ENCODE measurements around the gene GRAP.
"Not testable (repeated sequence)": the region's sequence is repeated elsewhere in the genome, so short reads cannot be mapped to it uniquely, and the experiment has no call there.

Gene GRAP

DNA sequence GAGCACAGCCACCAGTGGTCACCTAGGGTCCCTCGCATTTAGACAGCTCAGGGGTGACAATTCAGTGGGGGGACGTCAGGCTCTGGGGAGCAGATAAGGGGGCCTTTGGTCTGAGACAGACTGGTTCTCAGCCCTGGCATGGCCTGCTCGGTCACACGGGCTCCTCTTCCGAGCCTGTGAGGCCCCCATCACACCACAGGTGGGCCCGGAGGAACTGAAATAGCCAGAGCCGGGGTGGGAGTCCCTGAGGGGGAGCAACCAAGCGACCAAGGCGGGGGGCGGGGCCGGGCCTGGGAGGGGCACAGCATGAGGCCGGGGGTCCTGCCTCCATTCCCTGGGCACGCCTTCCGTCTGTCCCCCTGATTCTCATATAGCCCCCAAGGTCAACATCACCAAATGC is 4.4 kb downstream of the GRAP start:
- not testable (repeated sequence) for DNase-seq (ENCODE audit: low read depth)

- DNase-seq (ENCODE audit: low read depth): not testable (repeated sequence)
Measured at GRCh38 chr17:19041871-19042270, 4.9 kb downstream of the GRAP start.

DNA sequence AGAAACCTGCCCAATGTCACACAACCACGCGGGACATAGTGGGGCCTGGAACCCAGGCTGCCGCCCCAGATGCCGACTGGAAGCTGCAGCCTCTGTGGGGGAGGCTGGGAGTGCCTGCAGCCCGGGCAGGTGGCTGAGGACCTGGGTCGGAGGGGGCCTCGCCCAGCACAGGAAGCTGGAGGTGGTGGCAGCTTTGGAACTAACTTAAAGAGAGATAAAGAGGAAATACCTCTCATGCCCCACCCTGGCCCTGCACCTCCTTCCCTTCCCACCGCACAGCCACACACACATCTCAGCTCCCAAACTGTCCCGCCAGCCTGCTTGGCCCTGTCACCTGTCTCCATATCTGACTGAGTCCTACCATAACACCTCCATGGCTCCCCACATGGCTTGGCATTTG is 6.4 kb downstream of the GRAP start:
- DNase-seq (ENCODE audit: low read depth): not testable (repeated sequence)

DNA sequence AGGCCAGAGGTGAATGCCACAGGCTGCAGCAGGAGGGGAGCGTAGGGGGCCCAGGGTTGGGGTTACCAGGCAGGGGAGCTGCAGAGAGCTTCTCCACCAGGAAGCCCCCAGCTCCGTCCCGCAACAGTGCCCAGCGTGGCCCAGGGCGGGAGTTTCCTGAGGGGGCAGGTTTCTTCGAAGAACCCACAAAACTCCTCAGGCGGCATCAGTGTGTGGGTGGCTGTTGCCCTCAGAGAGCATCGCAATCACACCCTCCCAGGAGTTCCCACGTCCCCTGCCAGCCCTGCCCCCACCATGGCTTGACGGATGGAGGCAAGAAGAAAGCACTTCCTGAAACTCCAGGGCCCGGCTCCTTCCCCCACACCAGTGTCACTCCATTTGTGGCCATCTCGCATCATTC is 8.0 kb downstream of the GRAP start:
- DNase-seq (ENCODE audit: low read depth): not testable (repeated sequence)

- not testable (repeated sequence) for DNase-seq (ENCODE audit: low read depth)
Measured at GRCh38 chr17:19038007-19038406, 8.8 kb downstream of the GRAP start.

- not testable (repeated sequence) for DNase-seq (ENCODE audit: low read depth)
Measured at GRCh38 chr17:19037547-19037946, 9.2 kb downstream of the GRAP start.

DNA sequence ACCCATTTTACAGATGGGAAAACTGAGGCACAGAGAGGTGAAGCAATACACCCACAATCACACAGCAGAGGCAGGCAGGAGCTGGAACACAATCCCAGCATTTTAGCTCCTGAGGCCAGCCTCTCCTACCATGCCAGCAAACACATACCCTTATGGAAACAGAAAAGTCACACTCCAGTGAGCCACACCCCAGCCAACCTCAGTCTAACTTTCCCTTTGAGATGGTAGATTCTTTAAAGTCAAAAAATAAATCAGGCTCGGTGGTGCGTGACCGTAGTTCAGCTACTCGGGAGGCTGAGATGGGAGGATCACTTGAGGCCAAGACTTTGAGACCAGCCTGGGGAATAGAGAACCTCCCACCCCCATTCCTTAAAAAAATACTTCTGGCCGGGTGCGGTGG is 10.6 kb downstream of the GRAP start:
- not testable (repeated sequence) for DNase-seq (ENCODE audit: low read depth)

GRCh38 chr17:19032377-19032988 is 14.3 kb downstream of the GRAP start:
- DNase-seq (ENCODE audit: low read depth): not testable (repeated sequence)

- DNase-seq (ENCODE audit: low read depth): not testable (repeated sequence)
Measured at GRCh38 chr17:19031729-19032128, 15.0 kb downstream of the GRAP start.

DNA sequence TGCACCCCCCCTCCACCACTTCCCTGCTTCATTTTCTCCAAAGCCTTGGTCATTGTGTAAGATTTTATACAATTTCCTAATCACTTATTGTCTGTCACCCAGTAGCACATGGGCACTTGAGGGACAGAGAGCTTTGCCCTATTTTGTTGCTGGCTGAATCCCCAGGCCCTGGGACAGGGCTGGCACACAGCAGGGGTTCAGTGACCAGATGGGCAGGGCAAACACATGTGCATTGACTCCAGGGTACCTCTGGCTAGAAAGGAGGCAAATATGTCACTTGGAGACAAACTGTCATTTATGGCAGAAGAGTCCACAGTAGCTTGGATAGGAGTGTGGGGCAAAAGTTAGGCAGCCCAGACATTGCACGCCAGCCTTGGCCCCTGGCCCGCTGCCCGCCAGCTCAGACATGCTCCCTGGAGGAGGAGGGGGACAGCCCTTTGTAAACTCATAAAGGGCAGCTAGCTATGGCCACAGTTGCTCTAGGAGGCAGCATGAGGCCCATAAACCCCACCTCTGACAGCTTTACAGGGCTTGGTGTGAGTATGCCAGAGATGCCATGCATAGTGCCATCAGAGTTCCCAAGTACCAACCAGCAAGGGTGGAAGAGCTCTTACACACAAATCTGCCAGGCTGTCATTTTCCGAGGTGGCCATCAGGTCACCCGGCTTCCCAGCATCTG is 15.8 kb downstream of the GRAP start:
- DNase-seq (ENCODE audit: low read depth): not testable (repeated sequence)

DNA sequence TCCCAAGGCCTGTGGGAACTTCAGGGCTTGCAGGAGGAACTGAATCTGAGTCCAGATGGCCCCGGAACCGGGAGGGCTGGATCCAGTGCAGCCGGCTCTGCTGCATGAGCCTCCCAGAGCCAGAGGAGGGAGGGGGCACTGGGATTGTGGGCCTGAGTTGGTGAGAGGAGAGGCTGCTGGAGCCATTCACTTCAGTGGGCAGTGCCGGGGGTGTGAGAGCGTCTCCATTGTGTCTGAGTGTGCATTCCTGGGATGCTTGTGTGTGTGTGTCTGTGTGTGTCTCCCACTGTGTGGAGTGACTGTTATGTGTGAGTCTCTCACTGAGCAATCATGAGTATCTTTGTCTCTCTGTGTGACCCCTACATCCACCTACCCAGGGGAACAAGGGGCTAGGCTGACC is 17.0 kb downstream of the GRAP start:
- DNase-seq (ENCODE audit: low read depth): not testable (repeated sequence)

- not testable (repeated sequence) for DNase-seq (ENCODE audit: low read depth)
Measured at GRCh38 chr17:19028671-19029070, 18.1 kb downstream of the GRAP start.

DNA sequence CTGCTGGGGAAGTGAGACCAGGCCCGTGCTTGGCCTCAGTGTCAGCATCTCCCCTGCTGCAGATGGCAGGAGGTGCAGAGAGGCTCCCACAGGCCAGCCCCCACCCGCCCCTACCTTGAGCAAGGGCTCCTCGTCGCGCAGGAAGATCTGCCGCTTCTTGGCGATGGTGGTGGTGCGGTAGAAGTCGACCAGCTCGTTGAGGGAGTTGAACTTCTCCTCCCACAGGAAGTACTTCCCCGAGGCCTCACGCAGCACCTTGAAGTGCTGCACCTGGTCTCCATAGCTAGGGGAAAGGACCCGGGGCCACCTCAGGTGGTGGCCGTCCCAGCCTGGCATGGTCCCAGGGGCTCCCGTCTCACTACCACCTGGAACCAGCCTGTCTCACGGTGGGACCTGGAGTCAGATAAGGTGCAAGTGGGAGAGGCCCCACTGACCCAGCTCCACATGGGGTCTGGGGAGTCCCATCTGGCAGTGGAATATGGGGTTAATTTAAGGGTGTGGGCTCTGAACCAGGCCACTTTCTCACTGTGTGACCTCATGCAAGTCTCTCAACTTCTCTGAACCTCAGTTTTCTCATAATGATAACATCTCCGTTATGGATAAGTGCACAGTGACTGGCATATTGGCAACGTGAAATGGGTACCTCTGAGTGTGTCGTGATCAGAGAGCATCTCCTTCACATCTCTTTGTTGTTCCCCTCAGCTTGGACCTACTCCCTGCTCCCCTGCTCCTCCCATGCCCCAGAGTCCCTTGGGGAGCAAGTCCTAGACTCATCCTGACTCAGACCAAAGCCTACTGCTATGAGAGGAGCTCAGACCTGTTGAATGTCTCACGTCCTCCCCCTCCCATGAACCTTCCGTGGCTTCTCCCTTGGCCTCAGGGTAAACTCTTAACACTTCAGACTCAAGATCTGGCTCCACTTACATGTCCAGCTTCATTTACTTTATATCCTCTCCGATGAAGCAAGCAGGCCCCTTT is 22.4 kb downstream of the GRAP start:
- DNase-seq (ENCODE audit: low read depth): peak; percentile 28

DNA sequence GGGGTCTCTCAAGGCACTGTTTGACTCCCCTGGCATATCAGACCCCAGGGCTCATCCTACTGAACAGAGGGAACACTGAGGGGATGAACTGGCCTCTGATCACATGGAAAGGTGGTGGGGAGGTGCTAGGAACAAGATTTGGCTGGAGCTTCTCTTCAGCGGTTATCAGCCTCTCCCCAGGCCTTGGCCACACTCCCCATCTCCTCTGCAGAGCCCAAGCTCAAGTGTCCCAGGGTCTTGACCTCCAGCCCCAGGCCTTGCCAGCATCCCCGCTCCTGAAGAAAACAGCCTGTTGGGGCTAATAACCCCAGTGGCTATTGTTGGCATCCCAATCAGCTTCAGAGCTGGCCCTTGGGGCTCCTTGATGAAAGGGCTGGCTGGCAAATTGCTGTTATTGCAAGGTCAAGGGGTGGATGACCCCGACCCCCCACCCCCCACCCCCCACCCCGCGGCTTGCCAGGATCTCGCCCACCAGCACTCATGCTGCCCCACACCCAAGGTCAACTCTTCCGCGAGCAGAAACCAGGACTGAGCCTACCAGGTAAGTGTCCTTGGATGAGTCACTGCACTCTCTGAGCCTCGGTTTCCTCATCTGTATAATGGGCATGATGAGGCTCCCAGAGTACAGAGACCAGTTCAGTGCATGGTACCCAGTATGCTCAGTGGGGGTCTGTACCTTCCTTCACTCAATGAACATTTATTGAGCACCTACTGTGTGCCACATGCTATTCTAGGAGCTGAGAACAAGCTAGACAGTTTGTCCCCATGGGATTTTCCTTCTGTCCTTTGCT is 23.4 kb downstream of the GRAP start:
- no peak for DNase-seq (ENCODE audit: low read depth)

DNA sequence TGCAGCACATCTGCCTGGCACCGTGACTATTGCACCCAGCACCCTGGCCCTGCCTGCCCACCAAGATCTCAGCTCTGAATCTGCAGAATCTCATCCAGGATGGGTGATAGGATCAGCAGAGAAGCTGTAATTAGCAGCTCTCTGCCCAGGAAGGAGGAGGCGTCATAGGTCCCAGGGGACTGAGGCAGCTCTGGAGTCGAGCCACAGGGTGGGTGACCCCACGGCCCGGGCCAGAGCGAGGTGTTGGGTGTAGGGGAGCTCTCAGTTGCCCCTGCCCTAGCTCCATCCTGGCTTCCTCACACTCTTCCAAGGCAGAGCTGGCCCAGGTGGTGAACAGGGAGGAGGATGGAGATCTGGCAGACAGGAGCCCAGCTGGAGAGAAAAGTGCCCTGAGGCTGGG is 24.0 kb downstream of the GRAP start:
- no peak for DNase-seq (ENCODE audit: low read depth)

DNA sequence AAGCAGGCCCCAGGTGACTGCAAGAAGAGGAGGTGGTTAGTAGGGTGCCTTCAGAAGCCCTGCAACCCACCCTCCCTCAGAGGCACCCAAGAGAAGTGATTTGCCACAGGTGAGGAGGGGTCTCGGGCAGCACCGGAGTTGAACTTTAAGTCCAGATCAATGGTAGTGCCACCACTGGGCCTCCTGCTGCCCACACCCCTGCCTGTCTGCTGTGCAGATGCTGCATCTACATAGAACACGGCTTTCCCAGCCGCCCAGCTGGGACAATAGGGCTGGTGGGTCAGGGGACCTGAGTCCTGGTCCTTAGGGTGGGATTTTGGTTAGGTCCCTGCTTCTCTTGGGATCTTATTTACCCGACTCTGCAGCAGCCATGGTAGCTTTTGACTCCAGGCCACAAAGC is 24.6 kb downstream of the GRAP start:
- no peak for DNase-seq (ENCODE audit: low read depth)

GRCh38 chr17:19021622-19022083 is 25.1 kb downstream of the GRAP start:
- no peak for DNase-seq (ENCODE audit: low read depth)

DNA sequence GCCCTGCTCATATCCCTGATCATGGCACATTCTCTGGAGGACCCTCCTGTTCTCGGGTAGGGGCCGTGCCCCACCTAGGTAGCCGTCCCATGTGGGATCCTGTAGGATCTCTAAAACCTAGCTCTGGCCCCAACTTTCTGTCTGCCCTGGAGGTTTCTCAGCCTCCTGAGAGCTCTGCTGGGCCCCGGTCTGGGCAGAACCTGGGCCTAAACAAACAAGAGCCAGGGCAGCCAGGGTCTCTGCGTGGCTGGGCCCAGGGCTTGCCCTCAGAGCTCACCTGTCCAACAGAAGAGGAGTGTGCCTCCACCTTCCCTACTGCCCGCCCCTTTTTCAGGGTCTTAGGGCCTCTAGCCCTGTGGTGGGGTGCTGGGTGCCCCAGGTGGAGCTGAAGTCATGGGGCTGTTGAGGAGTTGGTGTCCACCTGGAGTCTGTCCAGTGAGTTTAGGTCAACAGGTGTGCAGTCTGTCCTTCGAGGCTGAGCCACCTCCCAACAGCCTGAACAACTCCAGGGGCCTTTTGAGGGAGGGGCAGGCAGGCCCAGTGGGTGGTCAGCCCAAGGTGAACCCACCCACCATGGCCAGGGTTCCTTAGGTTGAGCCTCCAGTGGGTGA is 25.6 kb downstream of the GRAP start:
- DNase-seq (ENCODE audit: low read depth): not testable (repeated sequence)

- DNase-seq (ENCODE audit: low read depth): no peak
Measured at GRCh38 chr17:19020016-19020415, 26.7 kb downstream of the GRAP start.

DNA sequence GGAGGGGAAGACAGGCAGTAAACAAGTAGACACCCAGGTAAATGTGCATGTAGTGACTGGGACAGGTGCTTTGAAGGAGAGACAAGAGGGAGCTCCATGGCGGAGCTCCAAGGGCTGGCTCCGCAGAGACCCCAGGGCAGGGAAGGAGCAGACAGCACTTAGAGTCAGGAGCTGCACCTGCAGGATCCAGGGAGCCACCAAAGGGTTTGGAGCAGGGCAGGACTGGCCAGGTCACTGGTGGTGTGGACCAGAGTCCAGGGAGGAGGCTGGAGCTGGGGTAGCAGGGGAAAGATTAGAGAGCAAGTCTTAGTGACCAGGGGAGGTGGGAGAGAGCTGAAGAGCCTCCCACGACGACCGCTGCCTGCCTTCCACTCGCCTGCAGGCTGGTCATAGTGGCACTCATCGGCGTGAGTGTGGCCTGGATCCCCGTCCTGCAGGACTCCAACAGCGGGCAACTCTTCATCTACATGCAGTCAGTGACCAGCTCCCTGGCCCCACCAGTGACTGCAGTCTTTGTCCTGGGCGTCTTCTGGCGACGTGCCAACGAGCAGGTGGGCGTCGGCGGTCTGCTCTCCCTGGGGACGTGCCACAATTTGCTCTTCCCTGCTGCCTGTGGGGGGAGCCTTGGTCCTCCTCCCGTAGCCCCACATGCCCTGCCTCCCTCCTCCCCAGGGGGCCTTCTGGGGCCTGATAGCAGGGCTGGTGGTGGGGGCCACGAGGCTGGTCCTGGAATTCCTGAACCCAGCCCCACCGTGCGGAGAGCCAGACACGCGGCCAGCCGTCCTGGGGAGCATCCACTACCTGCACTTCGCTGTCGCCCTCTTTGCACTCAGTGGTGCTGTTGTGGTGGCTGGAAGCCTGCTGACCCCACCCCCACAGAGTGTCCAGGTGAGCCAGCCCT is 27.5 kb downstream of the GRAP start:
- DNase-seq (ENCODE audit: low read depth): no peak

All from GM04504 (cell line).